ENCODE measurements around the gene CCDC102B.
"Not testable (repeated sequence)": the region's sequence is repeated elsewhere in the genome, so short reads cannot be mapped to it uniquely, and the experiment has no call there.

Gene CCDC102B

GRCh38 chr18:68983126-68983525 lies 185.2 kb downstream of the CCDC102B start:
- no peak for DNase-seq (ENCODE audit: low spot score)

- no peak for DNase-seq (ENCODE audit: low spot score)
Observed at GRCh38 chr18:68984342-68984741, 186.5 kb downstream of the CCDC102B start.

- no peak for DNase-seq (ENCODE audit: low spot score)
Observed at GRCh38 chr18:68985172-68985820, 187.4 kb downstream of the CCDC102B start.

GRCh38 chr18:68991286-68991685 lies 193.4 kb downstream of the CCDC102B start:
- no peak for DNase-seq (ENCODE audit: low spot score)

- no peak for DNase-seq (ENCODE audit: low spot score)
Observed at GRCh38 chr18:68992719-68993482, 195.0 kb downstream of the CCDC102B start.

GRCh38 chr18:68995675-68996074 lies 197.8 kb downstream of the CCDC102B start:
- DNase-seq (ENCODE audit: low spot score), result no peak

GRCh38 chr18:68997845-68998244 lies 200.0 kb downstream of the CCDC102B start:
- DNase-seq (ENCODE audit: low spot score), result no peak

GRCh38 chr18:69000366-69000765 lies 202.5 kb downstream of the CCDC102B start:
- no peak for DNase-seq (ENCODE audit: low spot score)

- DNase-seq (ENCODE audit: low spot score), result peak; percentile 4
Observed at GRCh38 chr18:69002233-69002632, 204.4 kb downstream of the CCDC102B start.

- DNase-seq (ENCODE audit: low spot score), result not testable (repeated sequence)
Observed at GRCh38 chr18:69006212-69006611, 208.3 kb downstream of the CCDC102B start.

GRCh38 chr18:69008538-69008937 lies 210.7 kb downstream of the CCDC102B start:
- no peak for DNase-seq (ENCODE audit: low spot score)

GRCh38 chr18:69021211-69021805 lies 223.4 kb downstream of the CCDC102B start:
- no peak for DNase-seq (ENCODE audit: low spot score)

GRCh38 chr18:69022426-69022825 lies 224.5 kb downstream of the CCDC102B start:
- no peak for DNase-seq (ENCODE audit: low spot score)

- peak; percentile 87 for DNase-seq (ENCODE audit: low spot score)
Observed at GRCh38 chr18:69031571-69031970, 233.7 kb downstream of the CCDC102B start.

- DNase-seq (ENCODE audit: low spot score), result peak; percentile 87
Observed at GRCh38 chr18:69032009-69032408, 234.1 kb downstream of the CCDC102B start.

- peak; percentile 50 for DNase-seq (ENCODE audit: low spot score)
Observed at GRCh38 chr18:69035756-69036155, 237.9 kb downstream of the CCDC102B start.

- no peak for DNase-seq (ENCODE audit: low spot score)
Observed at GRCh38 chr18:69044215-69044614, 246.3 kb downstream of the CCDC102B start.

- DNase-seq (ENCODE audit: low spot score), result no peak
Observed at GRCh38 chr18:69064063-69064462, 266.2 kb downstream of the CCDC102B start.

- no peak for DNase-seq (ENCODE audit: low spot score)
Observed at GRCh38 chr18:69067048-69067447, 269.2 kb downstream of the CCDC102B start.

GRCh38 chr18:69071680-69072079 lies 273.8 kb downstream of the CCDC102B start:
- DNase-seq (ENCODE audit: low spot score), result no peak

GRCh38 chr18:69081846-69082245 lies 284.0 kb downstream of the CCDC102B start:
- DNase-seq (ENCODE audit: low spot score), result no peak

- DNase-seq (ENCODE audit: low spot score), result no peak
Observed at GRCh38 chr18:69082499-69082898, 284.6 kb downstream of the CCDC102B start.

- DNase-seq (ENCODE audit: low spot score), result no peak
Observed at GRCh38 chr18:69085951-69086350, 288.1 kb downstream of the CCDC102B start.
